Body of pancreas (tissue), 4 donors: ENCODE results near the gene HES5. TPM values are rescaled to one million over a fixed set of nuclear protein-coding genes. Genes with fewer than 3 reads are reported as not detected.

ENCODE experiments used
- ATAC-seq: fragments of 150-250 bp; one replicate; pipeline ENCODE4 v1.9.1; 2016
- DNase-seq, 4 donors: peaks; one replicate each; pipeline ENCODE4 v3.0.0-alpha.2; 2019
- H3K27ac ChIP-seq, 4 donors: fragments of 200-600 bp; sonication (generic); 1 replicate in 3 of 4; 2 replicates in 1 of 4; pipeline versions ENCODE4 v1.5.1 to v1.6.1; 2016 to 2019; ENCODE audit warnings: mild to moderate bottlenecking in 1 of 4, mixed read lengths in 1 of 4, moderate library complexity in 1 of 4
- H3K27me3 ChIP-seq, 2 donors: fragments of 200-600 bp; sonication (generic); one replicate each; pipeline ENCODE4 v1.6.0; 2016; ENCODE audit warnings: mild to moderate bottlenecking in 1 of 2
- H3K36me3 ChIP-seq, 2 donors: fragments of 200-600 bp; sonication (generic); replicated peaks in 1 of 2; 2 replicates each; pipeline ENCODE4 v1.5.1; 2016; ENCODE audit warnings: low read depth in 2 of 2; ENCODE audit not compliant: insufficient read depth in 1 of 2
- H3K4me1 ChIP-seq: fragments of 200-600 bp; sonication (generic); one replicate; pipeline ENCODE4 v1.6.0; 2016
- H3K4me3 ChIP-seq, 2 donors: fragments of 200-600 bp; sonication (generic); 1 replicate in 1 of 2; 2 replicates in 1 of 2; pipeline ENCODE4 v1.5.1; 2016 to 2019
- H3K9me3 ChIP-seq, 3 donors: fragments of 200-600 bp; sonication (generic); 1 replicate in 2 of 3; 2 replicates in 1 of 3; pipeline ENCODE4 v1.5.1; 2016
- POLR2A ChIP-seq, 3 donors: fragments of 450-650 bp; IDR thresholded peaks; one replicate each; pipeline ENCODE4 v1.6.1; 2016; ENCODE audit warnings: antibody characterized with exemption in 3 of 3, mild to moderate bottlenecking in 2 of 3
- WGBS, 2 donors: methylation state at CpG; one replicate each; pipeline ENCODE4 v1.1.5; 2017; 5-methylcytosine and 5-hydroxymethylcytosine counted together
- intact Hi-C: fragments of 100-400 bp; cut with DNase I; formaldehyde crosslinking; loops from one replicate; pipeline ENCODE4 v1.15.1; 2023
- total RNA-seq, 2 donors: library from RNA; depleted of rRNA; stranded (reverse); fragments of >200 nt; gene quantifications; one replicate each; pipeline ENCODE4 v1.1.0, GENCODE V29; 2016
- TF ChIP-seq, protein P1 (sequence below), 7 experiments: fragments of 450-650 bp in 4 of 7; fragments of 200-600 bp in 3 of 7; sonication (generic) in 3 of 7; IDR thresholded peaks; one replicate each; pipeline ENCODE4 v1.5.1; 2016 to 2019; ENCODE audit warnings: antibody characterized with exemption in 7 of 7

Gene HES5
- total RNA-seq, 2 donors from 2014 or later: not detected

DNA sequence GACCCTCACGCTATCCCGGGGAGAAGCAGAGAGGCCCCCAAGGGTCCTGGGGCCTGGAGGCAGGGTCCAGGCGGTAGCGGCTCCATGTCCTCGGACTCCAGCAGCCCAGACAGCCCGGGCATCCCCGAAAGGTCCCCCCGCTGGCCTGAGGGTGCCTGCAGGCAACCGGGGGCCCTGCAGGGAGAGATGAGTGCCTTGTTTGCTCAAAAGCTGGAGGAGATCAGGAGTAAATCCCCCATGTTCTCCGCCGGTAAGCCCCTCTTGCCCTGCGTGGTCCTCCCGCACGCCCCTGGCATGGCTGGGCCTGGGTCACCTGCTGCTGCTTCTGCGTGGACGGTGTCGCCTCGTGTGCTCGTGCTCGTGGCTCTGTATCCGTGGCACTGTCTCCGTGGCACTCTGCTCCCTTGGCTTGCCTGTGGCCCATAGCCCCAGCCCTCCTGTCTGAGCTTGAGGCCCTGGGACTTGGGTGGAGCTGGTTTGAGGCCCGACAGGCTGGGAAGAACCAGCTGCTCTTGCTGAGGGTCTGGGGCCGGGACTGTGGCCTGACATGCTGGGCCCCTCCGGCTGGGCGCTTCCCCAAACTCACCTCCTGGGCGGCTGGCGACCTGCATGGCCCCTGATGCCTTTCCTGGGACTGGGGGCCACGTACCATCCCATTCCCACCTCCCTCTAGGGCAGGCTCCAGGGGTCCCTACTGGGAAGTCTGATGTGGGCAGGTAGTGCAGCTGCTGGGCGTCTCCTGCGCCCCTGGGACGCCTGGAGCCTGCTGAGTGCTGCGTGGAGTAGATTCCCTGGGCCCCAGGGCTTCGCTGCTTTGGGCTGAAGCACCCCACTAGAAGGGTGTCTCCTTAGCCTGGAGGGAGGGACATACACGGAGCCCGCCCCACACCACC lies 27.2 kb downstream of the HES5 start:
- ATAC-seq (no peak), DNase-seq (no peak)
- WGBS, 2 donors: 57% methylated on average over 34 of the region's 36 CpGs; no CpG with 5 or more reads in 1 of the 2 donors
- Histone ChIP-seq H3K27ac (no peak overlapping the region), H3K4me3 (no peak overlapping the region), H3K36me3 (no peaks in the 10 kb centered on the region), H3K9me3 (no peaks in the 10 kb centered on the region), H3K4me1 (no peaks in the 10 kb centered on the region), H3K27me3 (peaks cover 0 to 4% of the 10 kb centered on the region in 2 donors)
- intact Hi-C loops: no loop called here
- TF ChIP-seq, protein P1, sequence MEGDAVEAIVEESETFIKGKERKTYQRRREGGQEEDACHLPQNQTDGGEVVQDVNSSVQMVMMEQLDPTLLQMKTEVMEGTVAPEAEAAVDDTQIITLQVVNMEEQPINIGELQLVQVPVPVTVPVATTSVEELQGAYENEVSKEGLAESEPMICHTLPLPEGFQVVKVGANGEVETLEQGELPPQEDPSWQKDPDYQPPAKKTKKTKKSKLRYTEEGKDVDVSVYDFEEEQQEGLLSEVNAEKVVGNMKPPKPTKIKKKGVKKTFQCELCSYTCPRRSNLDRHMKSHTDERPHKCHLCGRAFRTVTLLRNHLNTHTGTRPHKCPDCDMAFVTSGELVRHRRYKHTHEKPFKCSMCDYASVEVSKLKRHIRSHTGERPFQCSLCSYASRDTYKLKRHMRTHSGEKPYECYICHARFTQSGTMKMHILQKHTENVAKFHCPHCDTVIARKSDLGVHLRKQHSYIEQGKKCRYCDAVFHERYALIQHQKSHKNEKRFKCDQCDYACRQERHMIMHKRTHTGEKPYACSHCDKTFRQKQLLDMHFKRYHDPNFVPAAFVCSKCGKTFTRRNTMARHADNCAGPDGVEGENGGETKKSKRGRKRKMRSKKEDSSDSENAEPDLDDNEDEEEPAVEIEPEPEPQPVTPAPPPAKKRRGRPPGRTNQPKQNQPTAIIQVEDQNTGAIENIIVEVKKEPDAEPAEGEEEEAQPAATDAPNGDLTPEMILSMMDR (IDR thresholded peaks at IDR 0.05): no peak
- no peak for TF ChIP-seq POLR2A (IDR thresholded peaks at IDR 0.05)

DNA sequence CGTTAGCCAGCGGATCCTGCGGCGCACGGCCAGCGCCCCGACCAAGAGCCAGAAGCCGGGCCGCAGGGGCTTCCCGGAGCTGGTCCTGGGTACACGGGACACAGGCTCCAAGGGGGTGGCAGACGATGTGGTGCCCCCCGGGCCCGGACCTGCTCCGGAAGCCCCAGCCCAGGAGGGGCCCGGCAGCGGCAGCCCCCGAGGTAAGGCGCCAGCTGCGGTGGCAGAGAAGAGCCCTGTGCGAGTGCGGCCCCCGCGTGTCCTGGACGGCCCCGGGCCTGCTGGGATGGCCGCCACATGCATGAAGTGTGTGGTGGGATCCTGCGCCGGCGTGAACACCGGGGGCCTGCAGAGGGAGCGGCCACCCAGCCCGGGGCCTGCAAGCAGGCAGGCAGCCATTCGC lies 27.9 kb downstream of the HES5 start:
- Histone ChIP-seq H3K9me3 (no peaks in the 10 kb centered on the region), H3K4me1 (no peaks in the 10 kb centered on the region), H3K27ac (no peak overlapping the region), H3K27me3 (peaks cover 0 to 4% of the 10 kb centered on the region in 2 donors), H3K36me3 (no peaks in the 10 kb centered on the region), H3K4me3 (no peak overlapping the region)
- 70% methylated on average over 10 of the region's 34 CpGs; no CpG with 5 or more reads in 1 of the 2 donors for WGBS, 2 donors
- DNase-seq: no peak
- TF ChIP-seq, protein P1 (IDR thresholded peaks at IDR 0.05): no peak
- no peak for TF ChIP-seq POLR2A (IDR thresholded peaks at IDR 0.05)
- intact Hi-C loops: no loop called here
- ATAC-seq: no peak

DNA sequence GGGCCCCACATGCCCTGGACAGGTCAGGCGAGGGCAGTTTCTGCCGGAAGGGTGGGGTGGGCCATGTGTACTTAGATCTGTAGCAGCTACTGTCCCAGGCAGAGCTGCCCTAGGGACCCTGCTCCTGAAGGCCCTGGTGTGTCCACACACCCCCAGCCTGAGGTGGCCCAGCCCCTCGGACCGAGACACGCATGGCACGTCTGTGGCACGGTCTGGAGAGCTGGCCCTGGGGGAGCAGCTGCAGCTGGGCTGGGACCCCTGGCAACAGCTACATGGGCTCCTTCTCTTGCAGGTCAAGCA lies 28.3 kb downstream of the HES5 start:
- no peaks in the 10 kb centered on the region for H3K36me3 ChIP-seq
- no peaks in the 10 kb centered on the region for H3K9me3 ChIP-seq
- no peak overlapping the region for H3K4me3 ChIP-seq
- H3K27ac ChIP-seq: no peak overlapping the region
- DNase-seq (no peak), ATAC-seq (no peak)
- TF ChIP-seq POLR2A (IDR thresholded peaks at IDR 0.05): no peak
- TF ChIP-seq, protein P1 (IDR thresholded peaks at IDR 0.05): no peak
- peaks cover 0 to 4% of the 10 kb centered on the region in 2 donors for H3K27me3 ChIP-seq
- H3K4me1 ChIP-seq: no peaks in the 10 kb centered on the region
- WGBS, 2 donors: 43 to 54% methylated on average over 6 to 7 of the region's 7 CpGs
- intact Hi-C loops: no loop called here

DNA sequence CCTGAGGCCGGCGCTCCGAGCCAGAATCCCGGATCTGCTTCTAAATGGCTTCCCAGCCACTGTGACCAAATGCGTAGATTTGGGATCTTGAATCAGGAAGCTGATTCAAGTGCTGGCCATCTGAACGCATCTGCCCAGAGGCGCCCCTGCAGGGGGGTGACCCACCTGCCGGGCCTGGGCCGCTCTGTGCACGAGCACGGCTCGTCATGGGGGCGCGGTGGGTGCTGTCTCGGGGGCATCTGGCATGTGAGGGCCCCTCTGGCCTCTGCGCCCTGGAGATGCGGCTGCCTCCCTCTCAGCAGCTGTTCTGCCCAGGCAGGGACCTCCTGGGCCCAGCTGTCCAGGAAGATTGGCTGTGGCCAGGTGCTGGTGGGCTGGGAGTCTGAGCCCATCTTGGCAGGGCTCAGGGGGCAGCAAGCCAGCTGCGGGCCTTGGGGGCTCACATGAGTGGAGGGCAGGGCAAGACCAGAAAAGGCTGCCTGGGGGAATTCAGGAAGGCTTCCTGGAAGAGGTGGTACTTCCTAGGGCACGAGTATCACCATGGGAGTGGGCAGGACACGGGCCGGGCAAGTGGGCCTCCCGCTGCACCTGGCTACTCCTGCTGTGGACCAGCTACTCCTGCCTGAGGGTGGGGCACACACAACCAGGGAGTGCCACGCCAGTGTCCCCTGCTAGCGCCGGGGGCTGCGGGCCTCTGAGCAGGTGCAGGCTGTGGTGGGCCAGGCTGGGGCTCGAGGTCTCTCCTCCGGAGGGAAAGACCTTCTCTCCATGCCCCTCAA lies 28.8 kb downstream of the HES5 start:
- 51 to 56% methylated on average over 12 to 22 of the region's 28 CpGs for WGBS, 2 donors
- DNase-seq (no peak), ATAC-seq (no peak)
- Histone ChIP-seq H3K4me1 (no peaks in the 10 kb centered on the region), H3K9me3 (no peaks in the 10 kb centered on the region), H3K4me3 (no peak overlapping the region), H3K36me3 (no peaks in the 10 kb centered on the region), H3K27ac (no peak overlapping the region), H3K27me3 (peaks cover 0 to 4% of the 10 kb centered on the region in 2 donors)
- TF ChIP-seq, protein P1 (IDR thresholded peaks at IDR 0.05): no peak
- TF ChIP-seq POLR2A (IDR thresholded peaks at IDR 0.05): no peak
- intact Hi-C loops: no loop called here
